ENCODE data around the gene SYT3. TPM values are rescaled to one million over a fixed set of nuclear protein-coding genes. Genes with fewer than 3 reads are reported as not detected.

SYT3 gene
- polyA plus RNA-seq, 3 donors, result not detected

DNA sequence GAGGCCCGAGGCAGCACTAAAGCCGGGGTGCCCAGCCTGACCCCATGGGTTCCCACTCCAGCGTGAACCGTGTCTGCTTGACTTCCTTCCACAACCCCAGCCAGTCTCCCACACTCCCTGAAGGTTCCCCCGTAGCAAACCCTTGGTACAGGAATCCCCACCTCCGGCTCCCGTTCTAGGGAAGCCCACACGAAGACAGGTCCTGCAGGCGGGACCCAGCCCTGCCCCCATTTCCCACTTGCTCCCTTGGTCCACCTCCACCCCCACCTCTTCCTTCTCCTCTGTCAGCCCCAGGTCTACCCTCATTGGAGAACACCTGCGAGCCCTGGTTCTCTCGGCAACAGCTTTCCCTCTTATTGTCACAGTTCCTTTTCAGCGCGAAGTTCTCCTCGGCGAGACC, 33.4 kb upstream of the SYT3 start:
- Histone ChIP-seq H4K20me1 (ENCODE audit: insufficient read depth, low read length) (no peaks in the 10 kb centered on the region), H3K27me3 (ENCODE audit: control insufficient read depth in 2 of 2, insufficient read depth in 2 of 2, low read length in 2 of 2) (peaks cover 10 to 42% of the 10 kb centered on the region in 2 donors), H3K9me3 (replicated peaks in 1 of 2; ENCODE audit: control insufficient read depth in 1 of 2, insufficient read depth in 1 of 2, low read length in 2 of 2) (peaks cover 0 to 3% of the 10 kb centered on the region in 2 donors), H3K4me2 (replicated peaks; ENCODE audit: extremely low read depth, low read length, poor library complexity, severe bottlenecking) (no peak overlapping the region), H3K4me1 (ENCODE audit: control insufficient read depth in 1 of 2, insufficient read depth in 2 of 2, low read length in 2 of 2) (no peaks in the 10 kb centered on the region), H3K36me3 (replicated peaks in 1 of 2; ENCODE audit: control insufficient read depth in 1 of 2, insufficient read depth in 2 of 2, low read length in 2 of 2) (no peaks in the 10 kb centered on the region), H2AFZ (ENCODE audit: insufficient read depth, low read depth, low read length, poor library complexity, severe bottlenecking) (no peak overlapping the region), H3K4me3 (replicated peaks in 1 of 3; ENCODE audit: low read depth in 2 of 3, low read length in 3 of 3) (no peak overlapping the region), H3K27ac (ENCODE audit: low read depth in 1 of 2, low read length in 2 of 2) (no peak overlapping the region), H3K9ac (ENCODE audit: insufficient read depth, low read length, poor library complexity, severe bottlenecking) (no peak overlapping the region), H3K79me2 (ENCODE audit: insufficient read depth, low read length) (no peaks in the 10 kb centered on the region)
- Mint-ChIP-seq H3K4me1 (no peaks in the 10 kb centered on the region), H3K4me3 (peak overlapping the region in 1 of 2 donors; percentile 18), H3K36me3 (peaks cover 1 to 2% of the 10 kb centered on the region in 2 donors), H3K27ac (no peak overlapping the region), H3K27me3 (ENCODE audit: low read depth in 3 of 3) (peaks cover 56 to 78% (median 64%) of the 10 kb centered on the region in 3 donors), H3K9me3 (peaks cover 0 to 24% (median 11%) of the 10 kb centered on the region in 7 donors)
- DNase-seq, result no peak
- TF ChIP-seq CTCF (IDR thresholded peaks at IDR 0.05), result no peak
- whole genome bisulfite sequencing (ENCODE audit: insufficient coverage), result 26% methylated on average over 15 of the region's 15 CpGs
- intact Hi-C loops (cut with micrococcal nuclease), result no loop called here

GRCh38 chr19:50670102-50670380, 30.4 kb upstream of the SYT3 start:
- Histone ChIP-seq H3K27me3 (ENCODE audit: control insufficient read depth in 2 of 2, insufficient read depth in 2 of 2, low read length in 2 of 2) (peaks cover 25 to 64% of the 10 kb centered on the region in 2 donors), H3K79me2 (ENCODE audit: insufficient read depth, low read length) (no peaks in the 10 kb centered on the region), H3K4me1 (ENCODE audit: control insufficient read depth in 1 of 2, insufficient read depth in 2 of 2, low read length in 2 of 2) (no peaks in the 10 kb centered on the region), H4K20me1 (ENCODE audit: insufficient read depth, low read length) (no peaks in the 10 kb centered on the region), H3K27ac (ENCODE audit: low read depth in 1 of 2, low read length in 2 of 2) (no peak overlapping the region), H3K36me3 (replicated peaks in 1 of 2; ENCODE audit: control insufficient read depth in 1 of 2, insufficient read depth in 2 of 2, low read length in 2 of 2) (no peaks in the 10 kb centered on the region), H3K9me3 (replicated peaks in 1 of 2; ENCODE audit: control insufficient read depth in 1 of 2, insufficient read depth in 1 of 2, low read length in 2 of 2) (no peaks in the 10 kb centered on the region), H2AFZ (ENCODE audit: insufficient read depth, low read depth, low read length, poor library complexity, severe bottlenecking) (no peak overlapping the region), H3K9ac (ENCODE audit: insufficient read depth, low read length, poor library complexity, severe bottlenecking) (no peak overlapping the region), H3K4me3 (replicated peaks in 1 of 3; ENCODE audit: low read depth in 2 of 3, low read length in 3 of 3) (no peak overlapping the region), H3K4me2 (replicated peaks; ENCODE audit: extremely low read depth, low read length, poor library complexity, severe bottlenecking) (no peak overlapping the region)
- no peak for TF ChIP-seq CTCF (IDR thresholded peaks at IDR 0.05)
- H3K27me3 Mint-ChIP-seq (ENCODE audit: low read depth in 3 of 3), result peaks cover 62 to 90% (median 70%) of the 10 kb centered on the region in 3 donors
- intact Hi-C loops (cut with micrococcal nuclease), result no loop called here
- WGBS (ENCODE audit: insufficient coverage), result 41% methylated on average over 5 of the region's 5 CpGs
- DNase-seq, result no peak
- no peak overlapping the region for H3K27ac Mint-ChIP-seq
- peaks cover 0 to 16% (median 9%) of the 10 kb centered on the region in 7 donors for H3K9me3 Mint-ChIP-seq
- no peaks in the 10 kb centered on the region for H3K4me1 Mint-ChIP-seq
- H3K4me3 Mint-ChIP-seq, result peak overlapping the region in 1 of 2 donors; percentile 69
- H3K36me3 Mint-ChIP-seq, result peaks cover 0 to 1% of the 10 kb centered on the region in 2 donors
